GM12878 (cell line): ENCODE results near the gene ZNF200. TPM values are rescaled to one million over a fixed set of nuclear protein-coding genes. Genes with fewer than 3 reads are reported as not detected.

Experiments
- CREM ChIP-seq: IDR thresholded peaks from 2 replicates; pipeline ENCODE4 v1.6.1; 2014; ENCODE audit warnings: antibody characterized with exemption, low read depth
- EP300 ChIP-seq, 2 experiments: fragments of 150-350 bp in 1 of 2; IDR thresholded peaks; 2 replicates each; pipeline ENCODE4 v1.6.1; 2011 to 2012; ENCODE audit warnings: low read depth in 2 of 2, low read length in 2 of 2, borderline replicate concordance in 1 of 2, improper control_type of control experiment in 1 of 2, inconsistent platforms in 1 of 2; ENCODE audit not compliant: control insufficient read depth in 1 of 2
- ETV6 ChIP-seq, 2 experiments: fragments of 450-650 bp in 1 of 2; IDR thresholded peaks in 1 of 2; conservative IDR thresholded peaks in 1 of 2; 2 replicates each; pipeline ENCODE4 v1.6.1; 2014; ENCODE audit warnings: antibody characterized with exemption in 1 of 2, borderline replicate concordance in 1 of 2, low read depth in 1 of 2, mild to moderate bottlenecking in 1 of 2, moderate library complexity in 1 of 2
- FOXM1 ChIP-seq: IDR thresholded peaks from 2 replicates; pipeline ENCODE4 v1.6.1; 2012; ENCODE audit warnings: low read depth, mild to moderate bottlenecking, inconsistent platforms, low read length, moderate library complexity
- HCFC1 ChIP-seq: fragments of 150-350 bp; IDR thresholded peaks from 2 replicates; pipeline ENCODE4 v1.6.1; 2014; ENCODE audit warnings: low read length
- JUND ChIP-seq: IDR thresholded peaks from 2 replicates; pipeline ENCODE4 v1.6.1; 2012; ENCODE audit warnings: low read depth, mild to moderate bottlenecking, low read length, improper control_type of control experiment, moderate library complexity
- KDM1A ChIP-seq: fragments of 200-600 bp; sonication (generic); IDR thresholded peaks from 2 replicates; pipeline ENCODE4 v1.6.1; 2016; ENCODE audit warnings: borderline replicate concordance
- KLF5 ChIP-seq: fragments of 450-650 bp; IDR thresholded peaks from 2 replicates; pipeline ENCODE4 v1.6.1; 2014; ENCODE audit warnings: mild to moderate bottlenecking; ENCODE audit not compliant: partially characterized antibody
- MTA3 ChIP-seq: IDR thresholded peaks from 2 replicates; pipeline ENCODE4 v1.6.1; 2012; ENCODE audit warnings: low read length, inconsistent platforms, borderline replicate concordance
- POU2F2 ChIP-seq: IDR thresholded peaks from 3 replicates; pipeline ENCODE4 v1.6.1; 2011; ENCODE audit warnings: low read depth, mild to moderate bottlenecking, low read length, borderline replicate concordance
- RBBP5 ChIP-seq: fragments of 200-600 bp; sonication (generic); conservative IDR thresholded peaks from 2 replicates; pipeline ENCODE4 v1.6.1; 2016
- RELB ChIP-seq: fragments of 450-650 bp; IDR thresholded peaks from 2 replicates; pipeline ENCODE4 v1.6.1; 2017; ENCODE audit warnings: low read depth, mild to moderate bottlenecking, moderate library complexity
- SIN3A ChIP-seq: IDR thresholded peaks from 2 replicates; pipeline ENCODE4 v1.6.1; 2012; ENCODE audit warnings: low read depth, low read length, improper control_type of control experiment
- SMAD5 ChIP-seq: IDR thresholded peaks from 2 replicates; pipeline ENCODE4 v1.6.1; 2016; ENCODE audit warnings: antibody characterized with exemption, low read depth
- SMARCA5 ChIP-seq: fragments of 450-650 bp; IDR thresholded peaks from 2 replicates; pipeline ENCODE4 v1.6.1; 2017; ENCODE audit warnings: mild to moderate bottlenecking
- SUZ12 ChIP-seq: fragments of 200-600 bp; sonication (generic); IDR thresholded peaks from one replicate; pipeline ENCODE4 v1.6.1; 2018; ENCODE audit warnings: antibody characterized with exemption, mild to moderate bottlenecking; ENCODE audit not compliant: unreplicated experiment
- TCF7 ChIP-seq: IDR thresholded peaks from 2 replicates; pipeline ENCODE4 v1.6.1; 2014; ENCODE audit warnings: antibody characterized with exemption, borderline replicate concordance
- YBX1 ChIP-seq: fragments of 450-650 bp; IDR thresholded peaks from 2 replicates; pipeline ENCODE4 v1.6.1; 2016; ENCODE audit warnings: antibody characterized with exemption
- YY1 ChIP-seq: IDR thresholded peaks from 2 replicates; pipeline ENCODE4 v1.6.1; 2011; ENCODE audit warnings: low read depth, mild to moderate bottlenecking, low read length
- ZNF207 ChIP-seq: fragments of 450-650 bp; IDR thresholded peaks from 2 replicates; pipeline ENCODE4 v1.6.1; 2014; ENCODE audit warnings: antibody characterized with exemption, mild to moderate bottlenecking, borderline replicate concordance
- ZSCAN29 ChIP-seq: fragments of 450-650 bp; IDR thresholded peaks from 2 replicates; pipeline ENCODE4 v1.6.1; 2017; ENCODE audit warnings: mild to moderate bottlenecking, moderate library complexity
- polyA plus RNA-seq, 11 experiments: library from polyadenylated mRNA; depleted of rRNA in 4 of 11; unstranded in 6 of 11; stranded (reverse) in 5 of 11; fragments of >200 nt; fragmentation: Nextera tagmentation in 4 of 11; fragmentation: Illumina TruSeq in 1 of 11; extraction: Ambion mirVana in 4 of 11; extraction: Trizol in 1 of 11; gene quantifications; 1 replicate in 1 of 11; 2 replicates in 10 of 11; pipeline versions ENCODE4 v1.2.1 to v1.2.3, GENCODE V29; 2011 to 2016; ENCODE audit warnings: inconsistent platforms in 2 of 11, missing spikeins in 2 of 11, low read depth in 1 of 11
- total RNA-seq, 4 experiments: library from RNA; depleted of rRNA in 3 of 4; stranded (reverse); fragments of >200 nt in 3 of 4; fragmentation: Illumina TruSeq in 1 of 4; extraction: Trizol in 1 of 4; gene quantifications; 2 replicates each; pipeline versions ENCODE4 v1.2.1 to v1.2.3, GENCODE V29; 2013 to 2021
- TF ChIP-seq, protein P1 (sequence below): fragments of 450-650 bp; IDR thresholded peaks from 2 replicates; pipeline ENCODE4 v1.6.1; 2014; ENCODE audit warnings: mild to moderate bottlenecking
- TF ChIP-seq, protein P2 (sequence below): IDR thresholded peaks from 2 replicates; pipeline ENCODE4 v1.6.1; 2012; ENCODE audit warnings: low read depth, low read length, improper control_type of control experiment
- TF ChIP-seq, protein P3 (sequence below): IDR thresholded peaks from 2 replicates; pipeline ENCODE4 v1.6.1; 2011; ENCODE audit warnings: low read depth, low read length, improper control_type of control experiment, borderline replicate concordance
- TF ChIP-seq, protein P4 (sequence below): fragments of 450-650 bp; IDR thresholded peaks from 2 replicates; pipeline ENCODE4 v1.6.1; 2018; ENCODE audit warnings: borderline replicate concordance, mild to moderate bottlenecking; ENCODE audit not compliant: partially characterized antibody

The ZNF200 gene
- total and polyA plus RNA-seq, 10 of the 15 experiments (the other 5 are each of a cell fraction or from before 2014, with no cell fraction given) = 4.0 to 13.9 (median 9.6) TPM

GRCh38 chr16:3282730-3283542 is 48.0 kb upstream of the ZNF200 start, which contains the start of gene ZNF263 (continued):
- TF ChIP-seq RELB (peak; percentile 86), ZNF207 (0 out of 2 replicates have a peak, but pooled peaks have one; percentile 62), SMARCA5 (peak; percentile 75), FOXM1 (no peak), POU2F2 (peak; percentile 82), JUND (no peak), SIN3A (peak; percentile 82; the same call in 1 of the 2 replicates), CREM (peak; percentile 99), TCF7 (no peak), SUZ12 (no peak), YY1 (peak; percentile 85), EP300 (IDR thresholded peaks at IDR 0.05; ENCODE audit: borderline replicate concordance in 1 of 2, control insufficient read depth in 1 of 2, low read depth in 2 of 2, low read length in 2 of 2) (no peak; a peak in 1 of 4 replicates), ETV6 (conservative IDR thresholded peaks at IDR 0.05 in 1 of 2, IDR thresholded peaks at IDR 0.05 in 1 of 2; ENCODE audit: borderline replicate concordance in 1 of 2, low read depth in 1 of 2) (peak in 1 of 2 experiments; percentile 19; a peak in 1 of 4 replicates), HCFC1 (peak; percentile 90), ZSCAN29 (no peak), KLF5 (peak; percentile 16), SMAD5 (0 out of 2 replicates have a peak, but pooled peaks have one; percentile 71), YBX1 (no peak), KDM1A (no peak), MTA3 (no peak), RBBP5 (no peak)
- TF ChIP-seq, protein P1, sequence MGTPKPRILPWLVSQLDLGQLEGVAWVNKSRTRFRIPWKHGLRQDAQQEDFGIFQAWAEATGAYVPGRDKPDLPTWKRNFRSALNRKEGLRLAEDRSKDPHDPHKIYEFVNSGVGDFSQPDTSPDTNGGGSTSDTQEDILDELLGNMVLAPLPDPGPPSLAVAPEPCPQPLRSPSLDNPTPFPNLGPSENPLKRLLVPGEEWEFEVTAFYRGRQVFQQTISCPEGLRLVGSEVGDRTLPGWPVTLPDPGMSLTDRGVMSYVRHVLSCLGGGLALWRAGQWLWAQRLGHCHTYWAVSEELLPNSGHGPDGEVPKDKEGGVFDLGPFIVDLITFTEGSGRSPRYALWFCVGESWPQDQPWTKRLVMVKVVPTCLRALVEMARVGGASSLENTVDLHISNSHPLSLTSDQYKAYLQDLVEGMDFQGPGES = peak; percentile 16
- TF ChIP-seq, protein P2, sequence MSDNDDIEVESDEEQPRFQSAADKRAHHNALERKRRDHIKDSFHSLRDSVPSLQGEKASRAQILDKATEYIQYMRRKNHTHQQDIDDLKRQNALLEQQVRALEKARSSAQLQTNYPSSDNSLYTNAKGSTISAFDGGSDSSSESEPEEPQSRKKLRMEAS = peak; percentile 85
- TF ChIP-seq, protein P3, sequence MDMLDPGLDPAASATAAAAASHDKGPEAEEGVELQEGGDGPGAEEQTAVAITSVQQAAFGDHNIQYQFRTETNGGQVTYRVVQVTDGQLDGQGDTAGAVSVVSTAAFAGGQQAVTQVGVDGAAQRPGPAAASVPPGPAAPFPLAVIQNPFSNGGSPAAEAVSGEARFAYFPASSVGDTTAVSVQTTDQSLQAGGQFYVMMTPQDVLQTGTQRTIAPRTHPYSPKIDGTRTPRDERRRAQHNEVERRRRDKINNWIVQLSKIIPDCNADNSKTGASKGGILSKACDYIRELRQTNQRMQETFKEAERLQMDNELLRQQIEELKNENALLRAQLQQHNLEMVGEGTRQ = peak; percentile 83
- TF ChIP-seq, protein P4, sequence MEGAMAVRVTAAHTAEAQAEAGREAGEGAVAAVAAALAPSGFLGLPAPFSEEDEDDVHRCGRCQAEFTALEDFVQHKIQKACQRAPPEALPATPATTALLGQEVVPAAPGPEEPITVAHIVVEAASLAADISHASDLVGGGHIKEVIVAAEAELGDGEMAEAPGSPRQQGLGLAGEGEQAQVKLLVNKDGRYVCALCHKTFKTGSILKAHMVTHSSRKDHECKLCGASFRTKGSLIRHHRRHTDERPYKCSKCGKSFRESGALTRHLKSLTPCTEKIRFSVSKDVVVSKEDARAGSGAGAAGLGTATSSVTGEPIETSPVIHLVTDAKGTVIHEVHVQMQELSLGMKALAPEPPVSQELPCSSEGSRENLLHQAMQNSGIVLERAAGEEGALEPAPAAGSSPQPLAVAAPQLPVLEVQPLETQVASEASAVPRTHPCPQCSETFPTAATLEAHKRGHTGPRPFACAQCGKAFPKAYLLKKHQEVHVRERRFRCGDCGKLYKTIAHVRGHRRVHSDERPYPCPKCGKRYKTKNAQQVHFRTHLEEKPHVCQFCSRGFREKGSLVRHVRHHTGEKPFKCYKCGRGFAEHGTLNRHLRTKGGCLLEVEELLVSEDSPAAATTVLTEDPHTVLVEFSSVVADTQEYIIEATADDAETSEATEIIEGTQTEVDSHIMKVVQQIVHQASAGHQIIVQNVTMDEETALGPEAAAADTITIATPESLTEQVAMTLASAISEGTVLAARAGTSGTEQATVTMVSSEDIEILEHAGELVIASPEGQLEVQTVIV = no peak
